A549 (cell line): Measurements from ENCODE around the gene ZNF672. TPM values are rescaled to one million over a fixed set of nuclear protein-coding genes. Genes with fewer than 3 reads are reported as not detected.
A peak's percentile ranks its signal among the peaks of the same experiment; 100 is the strongest.

Experiments used
- ATAC-seq, 2 experiments: fragments of 200-7000 bp in 1 of 2; fragments of >200 bp in 1 of 2; cut with Nextera tagmentation in 1 of 2; cut with Tn5 transposase in 1 of 2; 3 replicates each; pipeline versions ENCODE4 v1.8.0 to v1.9.1; 2018 to 2020; ENCODE audit warnings: mild to moderate bottlenecking in 1 of 2, moderate library complexity in 1 of 2
- CTCF ChIA-PET: fragments of 300-600 bp; sonication (Branson Sonifier 250); formaldehyde crosslinking; extraction: SDS; loops from one replicate; lab custom pipeline; 2021; ENCODE audit warnings: antibody characterized with exemption, inconsistent platforms; lab: Yijun Ruan, JAX
- POLR2A ChIA-PET: fragments of 350-600 bp; formaldehyde crosslinking; extraction: SDS; loops from one replicate; lab custom pipeline; 2021; ENCODE audit warnings: antibody characterized with exemption, inconsistent platforms; lab: Yijun Ruan, JAX
- DNase-seq, 2 experiments: peaks; one replicate each; pipeline versions ENCODE4 v3.0.0 to v3.0.0-alpha.2; 2011 to 2016; ENCODE audit warnings: low read depth in 1 of 2, low spot score in 1 of 2
- FAIRE-seq: peaks from 2 replicates; lab custom pipeline; 2011; peaks lifted over from hg19 to GRCh38; lab: Jason Lieb, UNC
- H3K27ac ChIP-seq, 2 experiments: fragments of >200 bp; sonication (Bioruptor Twin); formaldehyde crosslinking; 3 replicates each; pipeline ENCODE4 v1.5.1; 2016 to 2017
- H3K4me1 ChIP-seq: fragments of >200 bp; sonication (Bioruptor Twin); formaldehyde crosslinking; 3 replicates; pipeline ENCODE4 v1.6.1; 2016
- H3K4me2 ChIP-seq: fragments of >200 bp; sonication (Bioruptor Twin); formaldehyde crosslinking; 3 replicates; pipeline ENCODE4 v1.6.1; 2016
- H3K4me3 ChIP-seq: fragments of >200 bp; sonication (Bioruptor Twin); formaldehyde crosslinking; 3 replicates; pipeline ENCODE4 v1.5.1; 2016
- H3K9me3 ChIP-seq: fragments of >200 bp; sonication (Bioruptor Twin); formaldehyde crosslinking; 3 replicates; pipeline ENCODE4 v1.6.1; 2016
- CBX8 ChIP-seq: fragments of 200-600 bp; sonication (generic); IDR thresholded peaks from 2 replicates; pipeline ENCODE4 v1.6.1; 2016
- CHD2 ChIP-seq: fragments of 150-350 bp; IDR thresholded peaks from 2 replicates; pipeline ENCODE4 v1.6.1; 2014; ENCODE audit warnings: low read length; ENCODE audit not compliant: partially characterized antibody
- CTCF ChIP-seq: fragments of >200 bp; sonication (Bioruptor Twin); formaldehyde crosslinking; IDR thresholded peaks from 3 replicates; pipeline ENCODE4 v1.5.1; 2016
- E2F6 ChIP-seq: IDR thresholded peaks from 2 replicates; pipeline ENCODE4 v1.6.1; 2012; ENCODE audit warnings: low read depth, borderline replicate concordance
- EHF ChIP-seq: fragments of 250-450 bp; sonication (Bioruptor Pico); IDR thresholded peaks from 2 replicates; pipeline ENCODE4 v1.5.0; 2020; ENCODE audit warnings: mild to moderate bottlenecking
- EHMT2 ChIP-seq: fragments of 200-600 bp; sonication (generic); IDR thresholded peaks from 2 replicates; pipeline ENCODE4 v1.6.1; 2016; ENCODE audit warnings: antibody characterized with exemption, low read depth, mild to moderate bottlenecking, moderate library complexity
- ELK1 ChIP-seq: fragments of 150-350 bp; IDR thresholded peaks from 2 replicates; pipeline ENCODE4 v1.6.1; 2014; ENCODE audit warnings: low read depth, mild to moderate bottlenecking, low read length
- EP300 ChIP-seq, 2 experiments: fragments of >200 bp; sonication (Bioruptor Twin); formaldehyde crosslinking; IDR thresholded peaks; 2 replicates in 1 of 2; 3 replicates in 1 of 2; pipeline ENCODE4 v1.6.1; 2016 to 2017
- ESRRA ChIP-seq: fragments of 150-350 bp; IDR thresholded peaks from 2 replicates; pipeline ENCODE4 v1.6.1; 2014; ENCODE audit warnings: mild to moderate bottlenecking, low read length, borderline replicate concordance
- FOSL2 ChIP-seq, 2 experiments: fragments of 450-650 bp in 1 of 2; fragments of >200 bp in 1 of 2; sonication (Bioruptor Twin) in 1 of 2; formaldehyde crosslinking; IDR thresholded peaks; 2 replicates each; pipeline versions ENCODE4 v1.5.0 to v1.6.1; 2016 to 2020; ENCODE audit warnings: mild to moderate bottlenecking in 1 of 2, moderate library complexity in 1 of 2
- GATA3 ChIP-seq: IDR thresholded peaks from 2 replicates; pipeline ENCODE4 v1.6.1; 2012; ENCODE audit warnings: borderline replicate concordance
- HDAC2 ChIP-seq: fragments of 200-600 bp; sonication (generic); IDR thresholded peaks from 2 replicates; pipeline ENCODE4 v1.6.1; 2016
- HES2 ChIP-seq: fragments of >200 bp; sonication (Bioruptor Twin); formaldehyde crosslinking; IDR thresholded peaks from 2 replicates; pipeline ENCODE4 v1.6.1; 2016
- HOXB13 ChIP-seq: fragments of 250-450 bp; sonication (Bioruptor Pico); IDR thresholded peaks from 2 replicates; pipeline ENCODE4 v1.5.0; 2020; ENCODE audit warnings: low read depth, mild to moderate bottlenecking, moderate library complexity
- HOXB5 ChIP-seq: fragments of 250-450 bp; sonication (Bioruptor Pico); IDR thresholded peaks from 2 replicates; pipeline ENCODE4 v1.5.0; 2020; ENCODE audit warnings: mild to moderate bottlenecking, moderate library complexity
- JUNB ChIP-seq: fragments of >200 bp; sonication (Bioruptor Twin); formaldehyde crosslinking; IDR thresholded peaks from 2 replicates; pipeline ENCODE4 v1.6.1; 2016
- KDM1A ChIP-seq: fragments of 200-600 bp; sonication (generic); IDR thresholded peaks from 2 replicates; pipeline ENCODE4 v1.6.1; 2016; ENCODE audit warnings: low read depth, mild to moderate bottlenecking
- MYC ChIP-seq: IDR thresholded peaks from 2 replicates; pipeline ENCODE4 v1.6.1; 2012; ENCODE audit warnings: mild to moderate bottlenecking, inconsistent platforms, low read length, improper control_type of control experiment, borderline replicate concordance
- NPAS2 ChIP-seq: fragments of 250-450 bp; sonication (Bioruptor Pico); IDR thresholded peaks from 2 replicates; pipeline ENCODE4 v1.8.0; 2022; ENCODE audit warnings: mild to moderate bottlenecking, moderate library complexity, borderline replicate concordance
- PBX3 ChIP-seq: IDR thresholded peaks from 2 replicates; pipeline ENCODE4 v1.6.1; 2012
- RFX5 ChIP-seq: fragments of 450-650 bp; IDR thresholded peaks from 2 replicates; pipeline ENCODE4 v1.7.1; 2014; ENCODE audit warnings: antibody characterized with exemption, mild to moderate bottlenecking, moderate library complexity
- SMC3 ChIP-seq: fragments of >200 bp; sonication (Bioruptor Twin); formaldehyde crosslinking; IDR thresholded peaks from 3 replicates; pipeline ENCODE4 v1.6.1; 2018; ENCODE audit warnings: inconsistent platforms
- SREBF2 ChIP-seq: fragments of 450-650 bp; IDR thresholded peaks from 2 replicates; pipeline ENCODE4 v1.6.1; 2014; ENCODE audit warnings: mild to moderate bottlenecking, moderate library complexity
- TFCP2L1 ChIP-seq: fragments of 250-450 bp; sonication (Bioruptor Pico); IDR thresholded peaks from 2 replicates; pipeline ENCODE4 v1.5.0; 2021; ENCODE audit warnings: mild to moderate bottlenecking
- TP53 ChIP-seq: fragments of 250-450 bp; sonication (Bioruptor Pico); IDR thresholded peaks from 2 replicates; pipeline ENCODE4 v1.5.0; 2021; ENCODE audit warnings: mild to moderate bottlenecking, moderate library complexity
- ZC3H11A ChIP-seq: fragments of 450-650 bp; IDR thresholded peaks from 2 replicates; pipeline ENCODE4 v1.6.1; 2014; ENCODE audit warnings: antibody characterized with exemption, mild to moderate bottlenecking
- ZFP36 ChIP-seq: fragments of 450-650 bp; IDR thresholded peaks from 2 replicates; pipeline ENCODE4 v1.6.1; 2014; ENCODE audit warnings: borderline replicate concordance; ENCODE audit not compliant: partially characterized antibody
- ZNF302 ChIP-seq: fragments of 250-450 bp; sonication (Bioruptor Pico); IDR thresholded peaks from 2 replicates; pipeline ENCODE4 v1.9.0; 2021; ENCODE audit warnings: inconsistent platforms, mild to moderate bottlenecking, moderate library complexity
- ZSCAN20 ChIP-seq: fragments of 250-450 bp; sonication (Bioruptor Pico); IDR thresholded peaks from 2 replicates; pipeline ENCODE4 v1.8.0; 2022; ENCODE audit warnings: mild to moderate bottlenecking, moderate library complexity
- WGBS: methylation state at CpG from one replicate; pipeline ENCODE4 v1.1.6; 2017; ENCODE audit errors: missing lambda C conversion rate; 5-methylcytosine and 5-hydroxymethylcytosine counted together
- polyA plus RNA-seq, 4 experiments: library from polyadenylated mRNA; depleted of rRNA in 3 of 4; stranded (reverse); fragments of >200 nt; fragmentation: RNase III in 1 of 4; extraction: RNeasy Plus Mini Kit Qiagen cat#74134 plus additional on column Dnase treatment in 1 of 4; gene quantifications; 2 replicates in 3 of 4; 3 replicates in 1 of 4; pipeline ENCODE4 v1.2.3, GENCODE V29; 2011 to 2017

ZNF672 gene
- polyA plus RNA-seq, 2 of the 4 experiments (the other 2 are of a cell fraction) = 18.9 to 20.6 TPM

- H3K4me2 ChIP-seq = peak overlapping the region; percentile 30
- H3K4me3 ChIP-seq = no peak overlapping the region
- no peak for DNase-seq
- no peak for TF ChIP-seq TFCP2L1 (CRISPR knock-in tag)
- no peak for TF ChIP-seq CBX8
- no peak for TF ChIP-seq PBX3
- TF ChIP-seq ZFP36 = no peak
- TF ChIP-seq ELK1 = no peak
- no peak for TF ChIP-seq FOSL2 (IDR thresholded peaks at IDR 0.05)
- no peak for TF ChIP-seq FOSL2 (CRISPR knock-in tag; IDR thresholded peaks at IDR 0.05)
- no peak for TF ChIP-seq GATA3
- TF ChIP-seq HDAC2 = no peak
- TF ChIP-seq MYC = no peak
- no peak for TF ChIP-seq E2F6
- no peak for TF ChIP-seq ZNF302
- TF ChIP-seq HES2 = no peak
- TF ChIP-seq ZSCAN20 = no peak
- TF ChIP-seq KDM1A = no peak
- TF ChIP-seq SREBF2 = no peak
- no peak for TF ChIP-seq EHMT2
- no peak for TF ChIP-seq ESRRA
- ChIA-PET POLR2A (interaction anchor here (1.8 kb wide), 1 partner anchor 37 kb away, joined by 6 read pairs; the partner anchor contains the start of gene ZNF692), CTCF (interaction anchor here (1.6 to 1.9 kb wide), 4 partner anchors 10 to 43 kb away, joined by 3 to 6 read pairs (median 5); no protein-coding TSS in a partner anchor)
- peak overlapping the region; percentile 52 to 83; a peak in 5 of 6 replicates for H3K27ac ChIP-seq
- WGBS = 89% methylated on average over 5 of the region's 7 CpGs
- H3K4me1 ChIP-seq = peaks cover 46% of the 10 kb centered on the region
- ATAC-seq = no peak
- no peaks in the 10 kb centered on the region for H3K9me3 ChIP-seq
- FAIRE-seq = no peak
Measured at GRCh38 chr1:248821641-248822040, 16.4 kb upstream of the ZNF672 start.

GRCh38 chr1:248822148-248823032 is 15.6 kb upstream of the ZNF672 start:
- no peak overlapping the region for H3K4me3 ChIP-seq
- no peak for FAIRE-seq
- WGBS = 92% methylated on average over 15 of the region's 15 CpGs
- no peak for ATAC-seq
- TF ChIP-seq RFX5 (no peak), HOXB5 (CRISPR knock-in tag) (no peak), NPAS2 (no peak), CTCF (no peak), ESRRA (no peak), EHF (no peak), CHD2 (no peak), JUNB (no peak), HOXB13 (no peak), ZSCAN20 (no peak), EP300 (IDR thresholded peaks at IDR 0.05) (no peak), SMC3 (no peak), CBX8 (no peak), TP53 (CRISPR knock-in tag) (no peak), ZC3H11A (no peak)
- ChIA-PET POLR2A (interaction anchor here (0.7 to 1.8 kb wide), 2 partner anchors 9 to 36 kb away, joined by 3 to 6 read pairs; partner anchors contain the start of gene ZNF692), CTCF (interaction anchor here (0.8 to 1.9 kb wide), 3 partner anchors 10 to 1450 kb away, joined by 3 to 6 read pairs (median 4); no protein-coding TSS in a partner anchor)
- no peak for DNase-seq
- no peaks in the 10 kb centered on the region for H3K9me3 ChIP-seq
- H3K4me2 ChIP-seq = peak overlapping the region; percentile 94
- peak overlapping the region; percentile 52 to 83; a peak in 5 of 6 replicates for H3K27ac ChIP-seq
- H3K4me1 ChIP-seq = peaks cover 53% of the 10 kb centered on the region
